SKM-1 (cell line): ENCODE data around the gene TTLL1.
A peak's percentile ranks its signal among the peaks of the same experiment; 100 is the strongest.

Experiments used
- DNase-seq: peaks from one replicate; lab custom pipeline; 2025; ENCODE audit not compliant: unreplicated experiment; lab: John Stamatoyannopoulos, UW

Gene TTLL1

GRCh38 chr22:43014869-43015676 is 74.1 kb downstream of the TTLL1 start, which contains the start of gene PACSIN2:
Gene PACSIN2 (minus strand): TSS chr22:43015149. CDS start chr22:42912080, 103,069 bp downstream.
- DNase-seq = peak; percentile 93

DNA sequence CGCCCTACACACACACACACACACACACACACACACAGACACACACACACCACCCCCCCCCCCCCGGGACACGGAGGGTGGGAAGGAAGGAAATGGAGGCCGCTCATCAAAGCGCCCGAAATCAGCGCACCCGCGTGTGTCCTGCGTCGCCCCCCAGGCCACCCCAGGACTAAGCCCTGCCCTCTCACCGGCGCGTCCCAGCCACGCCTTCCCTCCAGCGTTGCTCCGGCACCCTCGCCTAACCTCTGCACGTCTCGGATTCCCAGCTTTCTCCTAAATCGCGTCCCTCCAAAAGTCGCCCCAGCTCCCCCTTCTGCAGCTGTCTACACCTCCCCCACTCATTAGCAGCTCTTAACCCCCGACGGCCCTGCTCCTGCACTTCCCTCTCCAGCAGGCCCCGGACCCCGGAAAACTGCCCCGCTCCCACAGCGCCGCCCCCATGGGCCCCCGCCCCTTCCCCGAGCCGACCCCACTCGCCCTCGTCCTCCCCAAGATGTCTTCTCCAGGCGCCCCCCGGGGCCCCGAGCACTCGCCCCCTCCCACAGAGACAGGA is 74.8 kb downstream of the TTLL1 start:
- no peak for DNase-seq

DNA sequence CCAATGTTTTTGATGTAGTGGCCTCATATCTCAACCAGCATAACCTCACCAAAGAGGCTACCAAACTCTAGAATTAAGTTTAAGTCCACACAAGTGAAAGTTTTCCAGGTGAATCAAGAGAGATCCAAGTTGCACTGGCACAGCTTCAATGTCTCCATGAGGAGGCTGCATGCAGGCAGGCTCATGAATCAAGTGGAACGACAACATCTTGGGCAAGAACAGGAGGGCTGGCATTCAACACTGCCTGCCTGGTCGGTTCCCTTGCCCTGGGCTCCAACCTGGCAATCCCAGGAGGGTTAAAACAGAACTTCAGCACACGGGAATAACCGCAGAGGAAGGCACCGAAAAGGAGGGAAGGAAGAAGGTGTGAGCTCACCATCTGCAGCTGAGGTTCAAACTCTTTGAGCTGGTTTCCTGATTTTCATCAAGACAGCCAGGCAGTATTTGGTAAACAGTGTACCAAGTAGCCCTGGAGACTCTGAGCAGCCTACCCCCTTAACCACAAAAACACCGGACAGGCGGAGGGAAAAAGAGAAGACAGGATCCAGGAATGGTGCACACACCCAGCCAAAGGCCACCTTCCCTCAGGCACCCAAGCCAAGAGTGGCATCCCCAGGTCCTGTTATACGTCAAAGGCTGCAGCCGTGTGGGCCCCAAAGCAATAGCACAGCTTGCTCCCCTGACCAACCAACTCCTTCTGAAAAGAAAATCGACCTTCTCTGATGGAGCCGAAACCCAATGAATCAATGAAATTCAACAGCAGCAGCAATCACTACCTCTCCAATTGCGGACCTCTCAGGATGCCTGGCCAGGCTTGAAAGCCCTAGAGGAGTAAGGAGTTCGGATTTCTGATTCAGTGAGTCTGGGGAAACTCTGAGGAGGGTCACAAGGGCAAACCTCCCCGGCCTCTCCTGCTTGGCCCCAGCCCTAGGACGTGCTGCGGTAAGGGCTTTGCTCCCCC is 75.6 kb downstream of the TTLL1 start:
- no peak for DNase-seq

DNA sequence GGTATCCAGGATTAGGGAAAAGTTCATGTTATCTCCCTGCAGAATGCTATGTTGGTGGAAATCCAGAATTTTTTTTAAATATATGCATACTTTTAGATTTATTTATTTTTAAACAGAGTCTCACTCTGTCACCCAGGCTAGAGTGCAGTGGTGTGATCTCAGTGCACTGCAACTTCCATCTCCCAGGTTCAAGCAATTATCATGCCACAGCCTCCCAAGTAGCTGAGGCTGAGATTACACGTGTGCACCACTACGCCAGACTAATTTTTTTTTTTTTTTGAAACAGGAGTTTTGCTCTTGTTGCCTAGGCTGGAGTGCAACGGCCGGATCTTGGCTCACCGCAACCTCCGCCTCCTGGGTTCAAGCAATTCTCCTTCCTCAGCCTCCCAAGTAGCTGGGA is 76.8 kb downstream of the TTLL1 start:
- no peak for DNase-seq

DNA sequence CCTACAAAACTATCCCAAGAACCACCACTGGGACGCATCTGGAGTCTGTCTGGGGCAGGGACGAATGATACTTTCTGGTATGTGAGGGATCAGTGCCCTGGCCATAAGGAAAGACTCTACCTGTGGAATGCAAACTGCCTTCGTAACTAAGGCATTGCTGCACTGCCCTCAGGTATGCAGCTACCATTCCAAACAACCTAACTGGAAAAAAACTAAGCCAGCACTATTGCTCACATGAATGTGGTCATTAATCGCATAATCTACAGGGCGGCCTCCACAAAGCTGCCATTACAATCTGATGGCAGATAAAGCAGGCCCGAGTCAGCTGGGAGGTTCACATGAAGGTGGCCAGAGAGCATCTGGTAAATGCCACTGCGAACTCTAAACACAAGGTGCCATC is 78.1 kb downstream of the TTLL1 start:
- no peak for DNase-seq

DNA sequence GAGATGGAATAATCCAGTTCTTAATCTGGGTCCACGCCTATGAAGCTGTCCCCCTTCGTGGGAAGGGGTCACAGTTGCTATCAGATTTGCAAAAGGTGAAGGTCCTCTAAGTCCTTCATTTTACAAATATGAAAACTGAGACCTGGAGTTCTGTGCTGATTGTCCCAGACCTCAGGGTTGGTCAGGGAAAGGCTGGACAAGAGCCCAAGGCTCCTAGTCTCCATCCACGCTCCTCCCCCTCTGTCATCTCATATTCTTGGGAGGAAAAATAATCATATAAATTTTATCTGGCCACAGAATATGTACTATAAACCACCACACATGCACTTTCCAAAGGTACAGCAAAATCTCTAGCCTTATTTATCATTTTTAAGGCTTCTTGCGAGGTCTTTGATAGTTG is 79.7 kb downstream of the TTLL1 start:
- no peak for DNase-seq

- DNase-seq = no peak
Observed at GRCh38 chr22:43008921-43009320, 80.3 kb downstream of the TTLL1 start.

DNA sequence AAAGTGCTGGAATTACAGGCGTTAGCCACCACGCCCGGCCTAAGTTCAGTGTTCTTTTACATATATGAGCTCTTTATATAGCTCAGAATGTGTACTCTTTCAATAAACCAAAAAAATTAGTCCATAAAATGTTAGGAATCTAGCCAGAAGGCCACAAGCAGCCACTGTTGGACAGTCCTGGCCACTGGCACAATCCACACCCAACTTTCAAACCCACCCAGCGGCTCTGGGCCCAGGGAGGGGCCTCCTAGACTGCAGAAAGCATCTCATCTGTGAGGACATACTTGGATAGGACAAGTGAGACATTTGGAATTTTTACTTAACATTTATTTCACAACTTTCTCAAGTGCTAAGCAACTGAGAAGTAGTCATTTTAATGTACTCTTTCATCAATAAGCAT is 80.7 kb downstream of the TTLL1 start:
- DNase-seq = no peak

GRCh38 chr22:43007519-43008102 is 81.6 kb downstream of the TTLL1 start:
- DNase-seq = no peak

- no peak for DNase-seq
Observed at GRCh38 chr22:43006753-43007152, 82.4 kb downstream of the TTLL1 start.

DNA sequence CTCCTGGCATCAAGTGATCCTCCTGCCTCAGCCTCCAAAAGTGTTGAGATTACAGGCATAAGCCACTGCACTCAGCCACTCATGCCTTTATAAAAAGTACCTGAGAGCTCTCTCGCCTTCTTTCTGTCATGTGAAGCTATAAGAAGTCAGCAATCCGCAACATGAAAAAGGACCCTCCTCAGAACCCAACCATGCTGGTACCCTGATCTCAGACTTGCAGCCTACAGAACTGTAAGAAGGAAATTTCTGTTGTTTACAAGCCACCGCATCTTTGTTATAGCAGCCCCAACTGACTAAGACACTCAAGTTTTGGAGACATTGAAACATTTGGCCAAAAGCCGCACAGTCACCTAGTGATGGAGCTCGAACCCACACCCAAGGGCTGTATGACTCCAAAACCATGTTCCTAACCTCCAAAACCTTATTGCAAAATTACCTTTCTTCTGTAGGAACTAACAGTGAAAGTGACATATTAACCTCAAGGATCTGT is 83.1 kb downstream of the TTLL1 start:
- DNase-seq = no peak

DNA sequence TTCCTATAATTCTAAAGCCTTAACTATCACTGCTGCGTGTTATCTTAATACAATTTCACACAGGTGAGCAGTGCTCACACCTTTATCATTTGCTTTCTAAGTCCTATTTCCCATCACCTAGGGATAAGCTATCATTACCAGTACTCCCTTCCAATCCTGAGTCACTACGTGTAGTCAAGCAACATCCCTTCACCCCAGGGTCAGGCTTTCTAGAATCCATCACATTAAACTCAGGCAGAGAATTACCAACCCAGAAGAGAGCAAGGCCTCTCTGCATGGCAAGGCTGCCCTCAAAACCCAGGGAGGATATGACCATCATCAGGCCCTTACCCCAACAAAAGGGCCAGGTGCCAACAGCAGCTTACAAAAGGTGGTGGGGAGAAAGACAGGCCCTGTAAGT is 84.1 kb downstream of the TTLL1 start:
- DNase-seq = no peak

DNA sequence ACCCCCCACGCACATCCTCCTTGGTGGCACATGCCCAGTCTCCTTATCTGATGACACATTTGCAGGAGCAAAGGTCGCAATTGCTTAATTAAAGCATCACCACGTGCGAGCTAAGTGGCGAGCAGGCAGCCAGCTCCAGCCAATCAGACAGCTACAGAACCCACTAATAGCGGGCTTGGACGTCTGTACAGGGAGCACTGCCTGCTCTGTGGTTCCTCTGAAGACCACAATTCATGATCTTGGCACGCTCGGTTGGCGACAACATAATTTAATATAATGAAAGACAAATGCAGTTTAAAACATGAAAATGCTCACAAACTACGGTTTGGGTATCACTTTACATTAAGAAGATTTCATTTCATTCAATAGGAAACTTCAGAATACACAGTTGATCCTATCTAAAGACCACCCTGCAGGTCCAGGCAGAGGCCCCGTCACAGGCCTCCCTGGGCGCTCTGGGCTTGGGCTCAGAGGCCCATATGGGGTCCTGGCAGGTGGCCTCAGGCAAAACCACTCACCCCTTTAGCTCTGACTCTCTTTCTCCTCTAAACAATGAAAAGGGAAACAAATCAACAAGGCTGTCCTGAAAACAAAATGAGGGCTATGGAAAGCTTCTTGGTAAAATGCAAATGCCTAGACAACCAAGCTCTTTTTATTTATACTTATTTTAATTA is 84.7 kb downstream of the TTLL1 start:
- DNase-seq = no peak

DNA sequence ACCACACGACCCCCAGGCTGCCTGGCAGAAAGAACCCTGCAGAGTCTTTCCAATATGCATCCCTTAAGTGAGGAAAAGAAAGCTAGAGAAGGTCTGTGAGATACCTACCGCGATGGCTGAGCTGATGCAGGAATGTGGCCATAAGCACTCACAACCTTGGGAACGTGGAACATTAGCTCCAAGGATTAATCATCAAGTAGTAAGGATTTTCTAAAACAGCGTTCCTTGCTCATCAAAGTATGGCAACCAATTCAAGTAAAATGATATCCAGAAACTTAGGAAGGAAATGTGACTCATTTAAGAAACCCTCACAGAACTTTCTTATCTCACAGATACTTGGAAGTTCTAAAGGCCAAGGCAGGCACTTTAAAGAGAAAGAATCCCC is 87.0 kb downstream of the TTLL1 start:
- no peak for DNase-seq

DNA sequence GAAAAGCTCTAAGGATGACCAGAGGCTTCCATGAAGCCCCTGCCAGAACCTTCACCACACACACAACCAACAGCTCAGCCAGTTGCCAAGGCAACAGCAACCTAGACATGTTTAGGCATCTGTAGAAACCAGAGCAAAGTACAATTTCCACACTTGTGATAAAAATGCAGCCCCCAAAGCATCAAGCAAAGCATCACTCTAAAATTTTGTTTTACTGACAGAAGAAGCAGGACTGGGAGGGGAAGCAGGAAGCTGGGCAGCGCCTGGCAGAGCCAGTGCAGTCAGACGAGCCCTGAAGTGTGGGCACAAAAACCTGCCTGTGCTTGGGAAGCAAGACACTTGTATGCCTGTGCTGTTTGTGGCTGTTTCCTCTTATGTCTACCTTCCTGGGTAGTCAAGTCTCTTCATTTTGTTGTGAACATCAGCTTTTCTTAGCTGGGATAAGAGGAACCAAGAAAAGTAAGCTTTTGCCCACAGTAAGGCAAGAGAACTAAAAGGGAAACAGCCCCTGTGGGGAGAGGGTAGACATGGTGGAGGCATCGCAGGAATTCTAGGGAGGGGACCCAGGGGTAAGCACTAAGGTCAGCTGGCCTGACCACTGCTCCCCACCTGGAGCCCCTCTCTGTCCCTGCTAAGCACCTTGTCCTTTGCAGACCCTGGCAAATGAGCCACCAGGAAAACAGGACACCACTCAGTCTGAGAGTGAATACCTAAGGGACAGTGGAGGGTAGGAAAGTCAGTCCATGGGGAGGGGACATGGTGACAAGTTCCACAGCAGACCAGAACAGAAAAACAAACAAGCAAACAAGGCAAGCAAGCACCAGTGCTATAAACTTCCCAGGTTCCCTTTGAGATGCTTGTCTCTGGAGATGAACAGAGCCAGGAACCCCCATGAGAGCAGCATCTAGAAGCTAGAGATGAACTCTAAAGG is 87.7 kb downstream of the TTLL1 start:
- peak; percentile 41 for DNase-seq

DNA sequence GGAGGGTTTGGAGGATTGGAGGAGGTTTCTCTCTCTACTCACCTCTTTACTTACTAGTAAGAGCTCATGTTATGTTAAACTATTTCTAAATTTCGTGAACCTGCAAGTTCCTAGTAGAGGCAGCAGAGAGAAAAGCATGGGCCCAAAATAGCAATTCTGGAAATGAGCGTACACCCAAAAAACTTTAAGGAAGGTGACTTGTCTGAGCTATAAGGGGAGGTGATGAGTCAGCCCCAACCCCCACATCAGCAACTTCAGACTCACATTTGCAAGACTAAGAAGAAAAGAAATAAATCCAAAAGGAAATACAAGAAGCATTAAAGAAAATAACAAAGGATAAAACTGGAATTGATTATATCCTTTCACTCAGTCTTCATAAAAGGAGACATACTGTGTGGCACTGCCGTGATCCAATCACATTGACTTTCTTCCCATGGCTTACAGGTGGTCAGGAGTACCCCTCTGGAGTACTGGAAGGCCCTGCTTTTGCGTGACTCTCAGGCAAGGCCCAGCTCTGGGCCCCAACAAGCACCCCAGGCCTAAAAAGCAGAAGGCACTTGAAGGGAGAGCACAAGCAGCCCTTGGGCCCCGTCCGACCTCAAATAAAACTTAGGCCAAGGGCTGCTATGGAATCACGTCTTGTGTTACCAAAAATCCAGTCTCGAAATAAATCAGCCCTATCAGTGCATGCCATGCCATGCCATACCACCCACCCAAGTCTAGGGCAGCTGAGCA is 88.6 kb downstream of the TTLL1 start:
- DNase-seq = no peak

GRCh38 chr22:42997582-42998090 is 91.6 kb downstream of the TTLL1 start:
- DNase-seq = no peak

DNA sequence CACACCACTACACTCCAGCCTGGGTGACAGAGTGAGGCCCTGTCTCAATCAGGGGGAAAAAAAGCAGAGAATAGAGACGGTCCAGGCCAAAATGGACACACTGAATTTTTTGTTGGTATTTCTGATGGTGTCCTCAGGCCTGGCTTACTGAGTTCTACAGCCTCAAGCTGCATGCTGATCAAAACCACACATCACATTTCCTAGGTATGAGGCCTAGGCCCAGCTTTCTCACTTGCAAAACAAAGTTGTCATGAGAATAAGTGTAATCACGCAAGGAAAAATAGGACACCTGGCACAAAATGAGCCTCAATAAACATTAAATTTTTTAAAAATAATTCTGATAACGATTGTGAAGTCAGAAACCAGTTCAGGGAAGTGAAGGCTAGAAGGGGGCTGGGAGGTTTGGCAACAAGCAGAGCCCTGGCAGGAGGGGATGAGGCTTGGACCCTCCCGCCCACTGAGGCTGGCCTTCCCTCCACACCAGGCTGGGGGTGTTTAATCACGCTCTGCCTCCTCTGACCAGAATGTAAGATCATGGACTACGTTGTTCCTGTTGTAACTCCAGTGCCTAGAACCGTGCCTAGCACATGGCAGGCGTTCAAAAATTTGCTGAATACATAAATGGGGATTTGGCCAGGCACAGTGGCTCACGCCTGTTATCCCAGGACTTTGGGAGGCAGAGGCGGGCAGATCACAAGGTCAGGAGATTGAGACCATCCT is 92.4 kb downstream of the TTLL1 start:
- DNase-seq = no peak
